ENCODE data around the gene RPL10A. TPM values are rescaled to one million over a fixed set of nuclear protein-coding genes. Genes with fewer than 3 reads are reported as not detected.

The RPL10A gene
- total and polyA plus RNA-seq, 7 experiments from 2014 or later, result 1,203 to 2,381 (median 1,713) TPM

DNA sequence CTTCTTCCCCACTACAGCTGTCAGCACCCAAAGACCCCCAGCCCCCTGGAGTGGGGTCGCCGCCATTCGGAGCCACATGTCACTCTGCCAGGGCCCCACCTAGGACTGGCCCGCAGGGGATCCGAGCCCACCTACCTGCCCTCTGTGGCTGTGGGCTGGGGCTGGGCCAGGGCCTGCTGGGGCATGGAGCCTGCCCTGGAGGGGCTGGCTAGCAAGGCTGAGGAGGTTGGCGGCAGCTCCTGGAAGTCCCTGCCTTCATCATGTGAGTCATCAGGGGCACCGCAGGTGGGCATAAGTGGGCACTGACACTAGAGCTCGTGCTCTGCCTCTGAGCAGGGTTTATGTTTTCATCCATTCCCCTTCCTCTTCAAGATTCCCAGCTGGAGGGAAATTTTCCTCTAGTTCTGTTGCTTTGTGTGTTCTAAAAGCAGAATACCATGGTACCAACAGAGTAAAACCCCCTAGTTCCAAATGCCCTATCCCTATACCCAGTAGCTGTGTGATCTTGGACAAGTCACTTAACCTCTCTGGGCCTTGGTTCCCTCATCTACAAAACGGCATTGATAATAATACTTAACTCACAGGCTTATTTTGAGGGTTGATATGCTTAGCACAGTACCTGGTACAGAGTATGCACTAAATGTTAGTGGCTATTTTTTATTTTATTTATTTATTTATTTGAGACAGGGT lies 24.7 kb upstream of the RPL10A start:
- Mint-ChIP-seq H3K27ac (no peak overlapping the region), H3K27me3 (no peaks in the 10 kb centered on the region), H3K36me3 (no peaks in the 10 kb centered on the region), H3K4me1 (peaks cover 0 to 22% (median 8%) of the 10 kb centered on the region in 7 donors), H3K4me3 (no peak overlapping the region), H3K9me3 (no peaks in the 10 kb centered on the region)
- H3K4me3 ChIP-seq (ENCODE audit: low read length), result no peak overlapping the region
- ChIA-PET POLR2A (interaction anchor here (0.9 kb wide), 1 partner anchor 101 kb away, joined by 3 read pairs; the partner anchor contains the start of gene PPARD), CTCF (no interaction called here)
- no peaks in the 10 kb centered on the region for H3K27me3 ChIP-seq (ENCODE audit: control insufficient read depth in 2 of 2, insufficient read depth in 2 of 2, low read length in 2 of 2)
- H3K27ac ChIP-seq (ENCODE audit: low read depth, low read length), result no peak overlapping the region
- H3K36me3 ChIP-seq (ENCODE audit: control insufficient read depth in 2 of 3, insufficient read depth in 3 of 3, low read length in 3 of 3), result no peaks in the 10 kb centered on the region
- H3K9me3 ChIP-seq (ENCODE audit: control insufficient read depth in 2 of 3, low read length in 3 of 3), result no peaks in the 10 kb centered on the region
- no peak for ATAC-seq
- DNase-seq, result no peak
- intact Hi-C loops (cut with micrococcal nuclease), result loop anchor here in 1 of 2 donors (10.0 kb wide), 1 partner anchor 49 kb away; no protein-coding TSS in a partner anchor
- no peaks in the 10 kb centered on the region for H3K4me1 ChIP-seq (ENCODE audit: control insufficient read depth in 2 of 2, insufficient read depth in 2 of 2, low read length in 2 of 2)

DNA sequence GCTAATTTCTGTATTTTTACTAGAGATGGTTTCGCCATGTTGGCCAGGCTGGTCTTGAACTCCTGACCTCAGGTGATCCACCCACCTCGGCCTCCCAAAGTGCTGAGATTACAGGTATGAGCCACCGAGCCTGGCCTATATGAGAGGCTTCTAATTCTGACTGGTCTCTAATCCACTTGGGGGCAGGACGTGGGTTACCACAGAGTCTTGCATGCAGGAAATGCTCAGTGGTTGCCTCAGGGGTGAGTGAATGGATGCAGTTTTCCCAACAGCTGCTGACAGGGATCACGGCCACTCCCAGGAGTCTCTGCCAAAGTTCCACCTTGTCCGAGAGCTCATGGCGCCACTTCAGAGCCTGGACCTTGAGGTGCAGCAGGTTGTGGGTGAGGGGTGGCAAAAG lies 22.5 kb upstream of the RPL10A start:
- Mint-ChIP-seq H3K9me3 (no peaks in the 10 kb centered on the region), H3K4me1 (peaks cover 0 to 33% (median 16%) of the 10 kb centered on the region in 7 donors), H3K4me3 (peak overlapping the region in 1 of 10 donors; percentile 50), H3K36me3 (no peaks in the 10 kb centered on the region), H3K27me3 (peaks cover 0 to 6% (median 0%) of the 10 kb centered on the region in 5 donors), H3K27ac (peak overlapping the region in 3 of 9 donors; percentile 66 to 79 (median 67))
- H3K27ac ChIP-seq (ENCODE audit: low read depth, low read length), result no peak overlapping the region
- ATAC-seq (no peak), DNase-seq (peak in 1 of 9 donors; percentile 19)
- no peak overlapping the region for H3K4me3 ChIP-seq (ENCODE audit: low read length)
- no peaks in the 10 kb centered on the region for H3K36me3 ChIP-seq (ENCODE audit: control insufficient read depth in 2 of 3, insufficient read depth in 3 of 3, low read length in 3 of 3)
- ChIA-PET POLR2A (no interaction called here), CTCF (interaction anchor here (0.7 to 7.4 kb wide), 3 partner anchors 27 to 150 kb away, joined by 4 to 99 read pairs (median 4); partner anchors contain the start of gene PPARD)
- intact Hi-C loops (cut with micrococcal nuclease), result loop anchor here in 1 of 2 donors (10.0 kb wide), 1 partner anchor 51 kb away; no protein-coding TSS in a partner anchor
- H3K9me3 ChIP-seq (ENCODE audit: control insufficient read depth in 2 of 3, low read length in 3 of 3), result no peaks in the 10 kb centered on the region
- no peaks in the 10 kb centered on the region for H3K27me3 ChIP-seq (ENCODE audit: control insufficient read depth in 2 of 2, insufficient read depth in 2 of 2, low read length in 2 of 2)
- H3K4me1 ChIP-seq (ENCODE audit: control insufficient read depth in 2 of 2, insufficient read depth in 2 of 2, low read length in 2 of 2), result no peaks in the 10 kb centered on the region

DNA sequence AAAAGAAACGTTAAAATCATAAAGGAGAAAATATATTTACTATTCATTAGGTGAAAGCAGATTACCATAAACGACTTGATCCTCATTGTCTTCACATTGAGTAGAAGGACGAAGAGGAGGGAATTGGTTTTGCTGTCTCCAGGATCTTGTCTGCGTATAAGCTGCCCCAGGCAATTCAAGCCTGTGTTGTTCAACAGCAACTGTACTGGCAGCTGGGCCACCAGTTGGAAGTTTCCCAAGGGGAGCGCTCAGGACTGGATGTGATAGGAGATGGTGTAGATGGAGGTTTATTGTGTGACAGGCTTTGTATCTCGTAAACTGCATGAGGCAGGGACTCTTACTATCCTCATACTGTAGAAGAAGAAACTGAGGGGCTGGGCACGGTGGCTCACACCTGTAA lies 20.0 kb upstream of the RPL10A start:
- H3K27ac Mint-ChIP-seq, result peak overlapping the region in 1 of 9 donors; percentile 76
- Histone ChIP-seq H3K4me1 (ENCODE audit: control insufficient read depth in 2 of 2, insufficient read depth in 2 of 2, low read length in 2 of 2) (peaks cover 5 to 6% of the 10 kb centered on the region in 2 donors), H3K4me3 (ENCODE audit: low read length) (no peak overlapping the region), H3K27ac (ENCODE audit: low read depth, low read length) (no peak overlapping the region), H3K9me3 (ENCODE audit: control insufficient read depth in 2 of 3, low read length in 3 of 3) (no peaks in the 10 kb centered on the region), H3K36me3 (ENCODE audit: control insufficient read depth in 2 of 3, insufficient read depth in 3 of 3, low read length in 3 of 3) (no peaks in the 10 kb centered on the region), H3K27me3 (ENCODE audit: control insufficient read depth in 2 of 2, insufficient read depth in 2 of 2, low read length in 2 of 2) (no peaks in the 10 kb centered on the region)
- POLR2A ChIA-PET, result interaction anchor here (0.7 to 2.5 kb wide), 5 partner anchors 106 to 150 kb away, joined by 3 to 8 read pairs (median 4); partner anchors contain the start of genes DEF6 and PPARD
- DNase-seq, result no peak
- CTCF ChIA-PET, result interaction anchor here (0.5 to 8.3 kb wide), 18 partner anchors 19 to 330 kb away, joined by 3 to 99 read pairs (median 7); partner anchors contain the start of genes DEF6, PPARD and RPL10A
- ATAC-seq, result no peak
- no peaks in the 10 kb centered on the region for H3K36me3 Mint-ChIP-seq
- H3K27me3 Mint-ChIP-seq, result peaks cover 0 to 14% (median 0%) of the 10 kb centered on the region in 5 donors
- intact Hi-C loops (cut with micrococcal nuclease), result loop anchor here in 1 of 2 donors (10.0 kb wide), 1 partner anchor 53 kb away; no protein-coding TSS in a partner anchor
- no peaks in the 10 kb centered on the region for H3K9me3 Mint-ChIP-seq
- peaks cover 5 to 50% (median 33%) of the 10 kb centered on the region in 7 donors for H3K4me1 Mint-ChIP-seq
- no peak overlapping the region for H3K4me3 Mint-ChIP-seq

DNA sequence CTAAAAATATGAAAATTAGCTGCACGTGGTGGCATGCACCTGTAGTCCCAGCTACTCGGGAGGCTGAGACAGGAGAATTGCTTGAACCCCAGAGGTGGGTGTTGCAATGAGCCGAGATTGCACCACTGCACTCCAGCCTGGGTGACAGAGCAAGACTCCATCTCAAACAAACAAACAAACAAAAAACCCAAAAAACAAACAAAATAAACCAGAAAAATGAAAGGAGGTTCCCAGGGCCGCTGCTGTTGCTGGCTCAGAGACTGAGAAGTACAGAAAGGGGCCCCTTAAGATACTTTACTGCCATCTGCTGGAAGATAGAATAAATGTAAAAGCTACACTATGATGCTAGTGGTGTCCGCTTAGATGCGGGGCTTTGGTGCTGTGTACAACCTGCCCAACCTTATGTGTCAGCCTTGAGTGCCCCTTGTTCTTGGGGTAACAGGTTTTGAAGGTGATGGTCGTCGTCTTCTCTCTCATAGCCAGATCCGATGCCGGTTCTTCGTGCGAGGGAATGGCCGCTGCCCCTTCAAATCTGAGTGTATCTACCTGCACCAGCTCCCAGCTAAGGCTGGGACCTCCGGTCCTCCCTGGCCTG lies 18.8 kb upstream of the RPL10A start:
- Mint-ChIP-seq H3K4me1 (peaks cover 8 to 61% (median 41%) of the 10 kb centered on the region in 7 donors), H3K4me3 (peak overlapping the region in 3 of 10 donors; percentile 31 to 56 (median 47)), H3K9me3 (no peaks in the 10 kb centered on the region), H3K27ac (peak overlapping the region in 4 of 9 donors; percentile 42 to 84 (median 52)), H3K27me3 (peaks cover 0 to 14% (median 0%) of the 10 kb centered on the region in 5 donors), H3K36me3 (no peaks in the 10 kb centered on the region)
- no peaks in the 10 kb centered on the region for H3K36me3 ChIP-seq (ENCODE audit: control insufficient read depth in 2 of 3, insufficient read depth in 3 of 3, low read length in 3 of 3)
- POLR2A ChIA-PET, result interaction anchor here (0.5 to 4.5 kb wide), 13 partner anchors 17 to 839 kb away, joined by 3 to 47 read pairs (median 3); partner anchors contain the start of genes DEF6, PPARD, RPL10A and ZNF76
- peaks cover 8 to 11% of the 10 kb centered on the region in 2 donors for H3K4me1 ChIP-seq (ENCODE audit: control insufficient read depth in 2 of 2, insufficient read depth in 2 of 2, low read length in 2 of 2)
- DNase-seq (peak in 7 of 9 donors; percentile 52 to 80 (median 72)), ATAC-seq (peak; percentile 74)
- no peaks in the 10 kb centered on the region for H3K9me3 ChIP-seq (ENCODE audit: control insufficient read depth in 2 of 3, low read length in 3 of 3)
- H3K4me3 ChIP-seq (ENCODE audit: low read length), result no peak overlapping the region
- intact Hi-C loops (cut with micrococcal nuclease), result loop anchor here (1.0 to 10.0 kb wide), 6 partner anchors 30 to 152 kb away; partner anchors contain the start of genes DEF6 (in 2 of the 2) and PPARD (in 2 of the 2)
- CTCF ChIA-PET, result interaction anchor here (0.7 to 8.3 kb wide), 20 partner anchors 8 to 359 kb away, joined by 3 to 99 read pairs (median 8); partner anchors contain the start of genes DEF6, PPARD and RPL10A
- H3K27ac ChIP-seq (ENCODE audit: low read depth, low read length), result no peak overlapping the region
- H3K27me3 ChIP-seq (ENCODE audit: control insufficient read depth in 2 of 2, insufficient read depth in 2 of 2, low read length in 2 of 2), result no peaks in the 10 kb centered on the region

DNA sequence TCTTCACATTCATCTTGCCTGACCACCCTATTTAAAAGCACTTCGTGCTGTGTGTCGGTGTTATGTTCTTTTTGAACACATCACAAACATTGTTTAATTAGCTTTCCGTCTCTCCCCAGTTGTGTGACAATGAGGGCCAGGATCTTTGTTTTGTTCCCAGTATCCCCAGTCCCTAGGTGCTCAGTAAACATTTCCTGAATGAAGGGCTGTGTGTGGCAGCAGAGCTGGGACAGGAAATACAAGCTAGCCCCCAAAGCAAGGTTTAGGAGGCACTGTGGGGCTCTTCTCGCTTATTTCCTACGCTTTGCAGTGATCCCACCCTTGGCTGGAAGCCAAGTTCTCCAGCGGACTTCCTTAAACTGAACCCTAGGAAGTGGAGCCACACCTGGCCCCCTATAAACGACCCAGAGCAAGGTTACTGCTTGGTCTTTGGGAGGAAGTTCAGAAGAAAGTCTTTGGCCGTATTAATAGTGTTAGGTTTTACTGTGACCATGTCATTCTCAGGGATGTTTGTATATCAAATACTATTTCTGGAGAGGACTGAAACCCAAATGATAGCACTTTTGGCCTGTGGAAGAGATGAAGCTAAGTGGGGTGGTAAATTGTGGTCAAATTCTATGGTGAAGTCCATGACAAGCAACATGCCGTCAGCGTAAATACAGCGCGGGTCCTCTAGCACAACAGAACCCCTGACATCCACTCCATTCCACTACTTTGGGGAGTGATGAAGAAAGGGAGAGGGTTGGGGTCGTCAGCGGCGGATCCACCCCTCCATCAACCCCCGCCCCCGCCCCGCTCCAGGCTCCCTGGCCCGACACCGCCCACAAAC lies 16.6 kb upstream of the RPL10A start:
- Mint-ChIP-seq H3K4me1 (peaks cover 9 to 53% (median 42%) of the 10 kb centered on the region in 7 donors), H3K27ac (peak overlapping the region; percentile 13 to 92 (median 79)), H3K4me3 (peak overlapping the region; percentile 67 to 91 (median 84)), H3K36me3 (peaks cover 0 to 11% (median 5%) of the 10 kb centered on the region in 5 donors), H3K9me3 (no peaks in the 10 kb centered on the region), H3K27me3 (peaks cover 0 to 14% (median 0%) of the 10 kb centered on the region in 5 donors)
- Histone ChIP-seq H3K36me3 (ENCODE audit: control insufficient read depth in 2 of 3, insufficient read depth in 3 of 3, low read length in 3 of 3) (peaks cover 0 to 8% (median 0%) of the 10 kb centered on the region in 3 experiments), H3K27me3 (ENCODE audit: control insufficient read depth in 2 of 2, insufficient read depth in 2 of 2, low read length in 2 of 2) (no peaks in the 10 kb centered on the region), H3K27ac (ENCODE audit: low read depth, low read length) (peak overlapping the region; percentile 70), H3K4me3 (ENCODE audit: low read length) (peak overlapping the region; percentile 63), H3K4me1 (ENCODE audit: control insufficient read depth in 2 of 2, insufficient read depth in 2 of 2, low read length in 2 of 2) (peaks cover 8 to 11% of the 10 kb centered on the region in 2 donors), H3K9me3 (ENCODE audit: control insufficient read depth in 2 of 3, low read length in 3 of 3) (no peaks in the 10 kb centered on the region)
- POLR2A ChIA-PET, result interaction anchor here (0.6 to 4.5 kb wide), 11 partner anchors 16 to 281 kb away, joined by 3 to 47 read pairs (median 8); partner anchors contain the start of genes DEF6, PPARD and RPL10A
- intact Hi-C loops (cut with micrococcal nuclease), result loop anchor here (1.0 kb wide), 3 partner anchors 17 to 286 kb away; partner anchors contain the start of genes RPL10A (in 2 of the 2), ARMC12 (in 1 of the 2) and ZNF76 (in 1 of the 2)
- DNase-seq (no peak), ATAC-seq (no peak)
- CTCF ChIA-PET, result interaction anchor here (0.7 to 8.3 kb wide), 21 partner anchors 16 to 285 kb away, joined by 3 to 99 read pairs (median 4); partner anchors contain the start of genes ARMC12, DEF6, PPARD and RPL10A
